ENCODE results near the gene COLEC11.
"Not testable (repeated sequence)": the region's sequence is repeated elsewhere in the genome, so short reads cannot be mapped to it uniquely, and the experiment has no call there.

Gene COLEC11

DNA sequence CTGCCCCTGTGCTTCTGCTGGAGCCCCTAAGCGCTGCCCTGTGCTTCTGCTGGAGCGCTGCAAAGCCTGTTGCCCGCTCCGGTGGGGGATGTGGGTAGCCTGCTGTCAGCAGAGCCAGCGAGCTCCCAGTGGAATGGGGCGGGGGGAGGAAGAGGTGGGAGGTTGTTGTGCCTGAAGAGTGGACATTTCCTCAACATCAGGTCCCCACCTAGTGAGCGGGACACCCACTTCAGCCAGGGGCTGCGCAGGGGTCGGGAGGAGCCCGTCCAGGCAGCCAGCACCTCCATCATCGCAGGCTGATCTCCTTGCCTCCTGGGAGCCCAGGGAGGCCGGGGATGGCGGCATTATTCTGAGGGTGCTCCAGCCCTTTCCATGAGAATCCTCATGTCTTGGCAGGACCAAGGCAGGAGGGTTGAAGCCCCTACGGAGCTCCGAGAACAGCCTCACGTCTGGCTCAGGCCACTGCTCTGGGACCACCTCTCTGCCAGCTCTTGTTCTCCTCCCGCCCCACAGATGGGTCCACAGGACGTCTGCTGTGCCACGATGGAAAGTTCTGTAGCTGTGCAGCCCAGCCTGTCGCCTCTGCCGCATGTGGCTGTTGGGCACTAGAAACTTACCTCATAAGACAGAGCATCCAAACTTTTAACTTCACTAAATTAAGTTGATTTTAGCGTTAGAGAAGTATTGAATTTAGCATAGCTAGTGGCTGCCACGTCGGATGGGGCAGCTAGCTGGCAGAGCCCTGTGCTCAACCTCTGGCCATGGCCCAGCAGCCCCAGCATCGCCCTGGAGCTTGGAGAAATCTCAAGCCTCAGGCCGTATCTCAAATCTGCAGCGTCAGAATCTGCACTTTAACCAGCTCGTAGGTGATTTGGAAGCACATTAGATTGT is 61.2 kb downstream of the COLEC11 start:
- no peak for DNase-seq

DNA sequence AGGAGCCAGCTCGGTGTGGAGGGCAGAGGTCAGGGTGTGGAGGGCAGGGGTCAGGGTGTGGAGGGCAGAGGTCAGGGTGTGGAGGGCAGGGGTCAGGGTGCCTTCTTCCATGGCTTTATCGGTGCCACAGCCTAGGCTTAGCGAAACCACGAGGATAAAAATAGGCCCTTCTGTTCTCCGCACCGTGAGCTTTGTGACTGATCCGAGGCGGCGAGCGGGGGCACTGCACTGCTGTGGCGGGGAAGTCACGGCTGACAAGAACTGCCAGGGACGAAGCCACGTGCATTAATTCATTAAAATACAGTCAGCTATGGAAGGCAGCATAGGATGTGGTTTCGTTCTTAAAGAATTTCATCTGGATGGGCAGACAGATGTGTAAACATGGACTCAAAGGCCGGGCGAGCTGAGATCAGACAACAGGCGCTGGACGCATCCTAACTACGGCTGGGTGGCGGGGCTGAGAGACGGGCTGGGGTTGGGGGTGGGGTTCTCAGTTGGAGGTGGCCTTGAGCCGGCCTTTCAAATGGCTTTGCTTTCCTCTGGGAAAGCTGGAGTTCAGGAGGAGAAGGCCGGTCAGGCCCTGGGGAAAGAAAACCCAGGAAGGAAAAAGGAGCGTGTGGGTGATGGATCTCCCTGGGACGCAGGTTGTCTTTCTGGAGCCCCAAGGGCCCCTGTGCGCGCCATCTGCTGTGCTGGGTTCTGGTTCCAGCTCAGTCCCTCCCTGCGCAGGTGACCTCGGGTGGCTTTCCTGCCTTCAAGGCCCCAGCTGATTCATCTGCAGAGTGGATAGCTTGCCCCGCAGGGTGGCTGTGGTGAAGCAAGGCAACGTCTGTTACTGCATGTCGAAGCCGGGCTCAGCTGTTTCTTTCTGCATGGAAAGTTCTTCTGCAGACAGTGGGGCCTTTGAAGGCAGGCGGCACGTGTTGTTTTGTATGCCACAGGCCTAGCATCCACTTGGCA is 62.1 kb downstream of the COLEC11 start:
- no peak for DNase-seq

DNA sequence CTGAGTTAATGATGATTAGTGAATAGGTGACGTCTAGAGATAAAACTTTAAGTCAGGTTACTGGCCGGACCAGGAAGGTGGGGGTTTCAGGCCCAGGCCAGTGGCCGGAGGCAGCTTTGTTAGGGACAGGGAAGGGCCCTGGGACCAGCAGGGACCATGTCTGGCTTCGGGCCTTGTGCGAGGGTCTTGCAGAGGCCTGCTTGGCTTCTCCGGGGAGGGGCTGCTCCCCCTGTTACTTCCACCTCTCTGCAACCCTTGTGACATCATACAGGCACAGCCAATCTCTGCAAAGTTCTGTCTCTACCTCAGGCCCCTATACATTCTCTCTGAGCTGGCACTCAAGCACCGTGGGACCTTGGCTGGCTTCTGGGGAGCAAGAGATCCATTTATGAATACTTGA is 63.0 kb downstream of the COLEC11 start, which contains the start of gene ALLC:
Gene ALLC, plus strand, starts transcription at position 320 of the 400 bp plus-strand sequence. CDS start 12,958 bp downstream, outside the sequence.
- no peak for DNase-seq

DNA sequence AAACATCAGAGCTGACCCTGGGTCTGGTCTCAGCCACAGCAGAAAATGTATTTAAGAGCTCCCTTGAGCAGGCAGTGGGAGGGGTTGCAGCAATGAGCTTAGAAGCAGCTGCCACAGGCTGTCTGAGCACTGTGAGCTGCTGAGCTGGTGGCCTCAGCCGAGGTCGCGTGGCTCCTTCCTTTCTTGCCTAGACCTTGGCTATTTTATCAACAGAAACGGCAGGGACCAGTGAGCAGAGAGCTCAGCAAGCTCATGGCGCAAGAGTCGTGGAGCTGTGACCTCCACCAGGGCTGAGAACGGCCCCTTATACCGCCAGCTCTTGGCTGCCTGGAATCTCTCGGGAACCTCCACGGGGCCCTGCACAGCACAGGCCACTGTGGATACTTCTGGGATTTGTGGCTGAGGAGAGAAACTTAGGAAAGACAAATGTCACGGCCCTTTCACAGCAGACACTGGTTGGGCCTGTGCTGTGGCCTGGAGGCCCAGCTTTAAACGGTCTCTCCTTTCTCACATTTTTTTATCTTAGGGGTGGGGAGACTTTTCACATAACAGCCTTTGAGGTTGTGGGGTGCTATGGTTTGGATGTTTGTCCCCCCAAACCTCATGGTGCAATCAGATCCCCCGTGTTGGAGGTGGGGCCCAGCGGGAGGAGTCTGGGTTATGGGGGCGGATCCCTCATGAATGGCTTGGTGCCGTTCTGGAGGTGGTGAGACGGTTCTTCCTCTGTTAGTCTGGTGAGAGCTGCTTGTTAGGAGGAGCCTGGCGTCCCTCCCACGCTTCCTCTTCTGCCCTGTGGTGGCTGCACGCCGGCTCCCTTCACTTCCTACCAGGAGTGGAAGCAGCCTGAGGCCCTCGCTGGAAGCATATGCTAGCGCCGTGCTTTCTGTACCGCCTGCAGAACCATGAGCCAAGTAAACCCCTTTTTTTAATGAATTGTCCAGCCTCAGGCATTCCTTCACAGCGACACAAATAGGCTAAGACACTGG is 64.8 kb downstream of the COLEC11 start:
- DNase-seq = no peak

DNA sequence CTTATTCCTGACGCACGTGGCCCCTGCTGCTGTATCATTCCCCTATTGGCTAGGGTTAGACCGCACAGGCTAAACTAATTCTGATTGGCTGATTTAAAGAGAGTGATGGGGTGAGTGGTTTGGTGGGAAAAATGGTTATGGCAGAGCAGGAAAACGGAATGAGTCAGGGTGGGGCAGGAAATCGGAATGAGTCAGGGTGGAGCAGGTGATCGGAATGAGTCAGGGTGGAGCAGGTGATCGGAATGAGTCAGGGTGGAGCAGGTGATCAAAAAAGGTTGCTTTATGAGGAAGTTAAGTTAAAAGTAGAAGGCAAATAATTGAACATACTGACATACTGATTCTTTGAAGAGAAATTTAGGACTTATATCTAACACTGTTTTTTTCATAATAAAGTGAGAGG is 65.7 kb downstream of the COLEC11 start:
- DNase-seq = not testable (repeated sequence)

DNA sequence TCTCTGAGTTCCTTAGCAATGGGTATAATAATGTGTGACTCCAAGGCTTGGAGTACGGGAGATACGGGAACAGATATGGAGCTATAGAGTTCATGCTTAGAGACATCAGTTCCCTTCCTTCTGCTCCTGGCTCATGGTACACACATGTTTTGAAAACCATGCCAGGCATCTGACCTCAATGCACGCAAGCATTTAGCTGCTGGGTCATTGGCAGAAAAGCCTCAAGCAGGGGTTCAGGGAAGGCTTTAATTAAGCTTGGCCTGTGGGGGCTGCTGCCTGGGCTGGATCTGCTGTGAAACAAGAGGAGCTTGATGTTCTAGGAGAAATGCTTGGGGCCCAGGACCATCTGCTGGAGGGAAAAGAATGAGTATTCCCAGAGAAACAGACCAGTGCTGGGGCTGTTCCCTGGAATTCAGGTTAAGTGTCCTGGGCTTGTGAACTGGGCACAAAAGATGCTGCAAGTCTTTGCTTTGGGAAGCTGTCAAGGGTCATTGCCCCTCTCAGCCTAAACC is 66.3 kb downstream of the COLEC11 start:
- no peak for DNase-seq

DNA sequence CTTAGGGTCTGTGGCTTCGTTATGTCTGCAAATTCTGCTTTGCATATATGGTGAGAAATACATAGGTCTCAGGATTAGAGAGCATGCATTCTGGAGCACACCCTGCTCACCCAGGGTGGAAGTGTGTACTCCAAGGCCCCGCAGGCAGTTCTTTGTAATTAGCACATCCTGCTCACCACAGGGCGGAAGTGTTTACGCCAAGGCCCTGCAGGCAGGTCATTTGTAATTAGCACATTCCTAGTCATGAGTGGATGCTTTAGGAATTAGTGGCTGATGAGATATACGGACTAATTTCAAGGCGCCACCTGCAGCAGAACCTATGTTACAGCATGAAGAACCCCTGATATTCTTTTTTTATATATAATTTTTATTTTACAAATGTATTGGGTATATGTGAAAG is 67.3 kb downstream of the COLEC11 start:
- DNase-seq = no peak

DNA sequence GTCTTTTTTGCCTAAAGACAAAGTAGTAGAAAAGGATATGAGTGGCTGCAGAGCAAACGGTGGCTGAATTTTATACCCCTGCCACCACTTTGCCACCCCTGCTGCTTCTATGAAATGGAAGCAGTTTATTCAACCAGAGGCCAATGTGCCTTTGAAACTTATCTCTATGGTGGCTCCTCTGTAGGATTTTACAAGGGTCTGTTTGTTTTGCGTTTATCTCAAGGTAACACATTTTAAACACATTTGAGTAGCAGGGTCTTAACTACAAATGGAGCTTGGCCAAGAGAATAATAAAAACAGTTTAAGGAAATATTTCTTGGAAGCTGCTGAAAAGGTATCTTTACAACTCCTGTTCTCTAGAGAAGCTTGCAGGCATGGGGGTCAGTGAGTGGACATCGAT is 69.2 kb downstream of the COLEC11 start:
- no peak for DNase-seq

DNA sequence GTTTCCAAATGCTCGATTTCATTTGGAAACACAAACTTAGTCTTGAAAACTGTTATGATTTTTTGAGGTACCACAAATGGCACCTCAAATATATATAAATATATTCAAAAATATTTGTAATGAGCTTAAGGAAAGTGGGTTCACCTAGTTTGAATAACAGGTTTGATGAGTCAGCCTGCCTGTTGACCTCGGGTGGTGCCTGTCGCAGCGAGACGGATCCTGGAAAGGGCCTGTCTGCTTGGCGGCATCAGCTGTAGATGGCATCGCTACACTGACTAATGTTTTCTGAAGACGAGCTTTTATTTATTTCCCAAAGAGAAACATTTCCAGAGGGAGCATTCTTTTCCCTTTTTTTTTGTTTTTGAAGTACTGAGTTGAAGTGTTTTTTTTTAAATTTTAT is 70.0 kb downstream of the COLEC11 start:
- no peak for DNase-seq

DNA sequence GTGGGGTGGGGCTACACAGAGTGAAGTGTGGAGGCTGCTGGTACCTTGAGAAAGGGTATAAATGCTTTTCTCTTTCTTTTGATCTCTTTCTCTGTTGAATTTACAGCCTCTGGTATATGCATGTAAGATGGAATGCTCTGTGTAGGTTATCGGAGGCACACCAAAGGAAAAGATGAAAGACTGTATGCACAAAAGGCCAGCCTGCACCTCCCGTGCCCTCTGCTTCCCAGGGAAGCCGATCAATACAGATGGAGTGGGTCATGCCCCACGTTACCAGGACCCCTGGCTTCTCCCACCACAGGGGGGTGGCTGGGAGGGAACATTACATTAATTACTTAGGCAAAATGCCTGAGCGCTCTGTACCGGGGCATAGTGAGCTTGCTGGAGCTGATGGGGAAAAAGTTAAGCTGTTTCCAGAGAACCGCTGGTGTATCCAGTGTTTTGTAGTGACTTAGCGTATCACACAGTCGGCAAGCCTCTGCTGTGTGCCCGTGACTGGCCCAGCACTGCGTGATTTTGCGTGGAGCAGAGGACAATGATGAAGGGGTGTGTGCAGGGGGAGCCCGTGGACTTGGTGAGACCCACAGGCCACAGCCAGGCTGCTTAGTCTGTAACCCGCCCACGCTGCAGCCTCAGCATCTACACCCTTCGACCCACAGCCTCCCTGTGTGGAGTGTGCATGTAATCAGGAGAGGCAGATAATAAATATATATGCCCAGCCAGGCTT is 71.1 kb downstream of the COLEC11 start:
- no peak for DNase-seq

DNA sequence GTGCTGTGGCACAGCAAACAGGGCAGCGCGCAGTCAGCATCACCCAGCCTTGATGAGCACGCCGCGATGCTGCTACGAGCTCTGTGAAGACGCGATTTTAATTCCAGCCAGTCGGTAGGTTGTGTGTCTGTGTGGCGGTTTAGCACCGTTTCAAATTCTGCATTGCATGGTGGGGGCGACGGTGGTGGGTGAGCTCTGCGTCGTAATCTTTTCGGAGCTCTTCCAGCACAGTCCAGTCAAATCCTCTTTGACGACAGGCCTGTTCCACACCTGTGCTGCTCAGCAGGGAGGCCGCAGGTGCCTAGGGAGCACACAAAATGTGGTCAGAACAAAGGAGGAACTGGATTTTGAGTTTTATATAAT is 71.7 kb downstream of the COLEC11 start:
- DNase-seq = no peak

DNA sequence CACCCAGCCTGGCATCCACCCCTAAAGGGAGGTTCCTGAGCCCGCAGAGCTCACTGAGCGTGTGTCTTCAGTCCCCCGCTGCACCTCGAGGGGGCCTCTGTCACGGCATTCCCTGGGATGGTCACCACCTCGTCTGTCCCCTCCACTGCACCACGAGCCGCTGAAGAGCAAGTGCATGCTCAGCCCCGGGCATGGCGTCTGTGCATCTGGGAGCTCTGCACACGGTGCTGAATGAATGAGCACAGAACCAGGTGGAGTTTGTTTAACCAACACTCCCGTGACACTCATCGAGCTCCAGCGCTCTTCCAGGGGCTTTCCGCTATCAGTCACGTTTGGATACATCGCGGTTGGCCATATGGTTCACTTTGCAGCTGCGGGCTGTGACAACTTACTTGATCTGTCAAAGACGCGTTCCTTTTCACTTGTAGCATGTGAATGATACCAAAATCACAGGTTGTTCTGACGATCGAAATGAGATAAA is 72.3 kb downstream of the COLEC11 start:
- DNase-seq = no peak

DNA sequence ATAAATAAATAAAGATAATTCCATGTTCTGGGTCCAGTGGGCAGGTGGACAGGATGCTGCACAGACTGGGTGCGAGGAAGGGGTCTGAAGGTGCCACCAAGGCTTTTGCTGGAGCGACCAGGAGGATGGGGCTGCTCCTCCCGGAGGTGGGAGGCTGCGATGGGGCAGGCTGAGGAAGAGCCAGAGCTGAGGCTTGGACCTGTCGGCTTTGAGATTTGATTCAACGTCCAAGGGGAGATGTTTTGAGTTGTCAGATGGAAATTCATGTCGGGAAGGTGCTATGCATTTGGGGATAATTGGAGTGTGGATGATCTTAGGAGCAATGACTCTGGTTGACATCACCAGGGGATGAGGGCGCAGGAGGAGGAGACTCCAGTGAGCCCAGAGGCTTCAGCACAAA is 74.7 kb downstream of the COLEC11 start:
- no peak for DNase-seq

DNA sequence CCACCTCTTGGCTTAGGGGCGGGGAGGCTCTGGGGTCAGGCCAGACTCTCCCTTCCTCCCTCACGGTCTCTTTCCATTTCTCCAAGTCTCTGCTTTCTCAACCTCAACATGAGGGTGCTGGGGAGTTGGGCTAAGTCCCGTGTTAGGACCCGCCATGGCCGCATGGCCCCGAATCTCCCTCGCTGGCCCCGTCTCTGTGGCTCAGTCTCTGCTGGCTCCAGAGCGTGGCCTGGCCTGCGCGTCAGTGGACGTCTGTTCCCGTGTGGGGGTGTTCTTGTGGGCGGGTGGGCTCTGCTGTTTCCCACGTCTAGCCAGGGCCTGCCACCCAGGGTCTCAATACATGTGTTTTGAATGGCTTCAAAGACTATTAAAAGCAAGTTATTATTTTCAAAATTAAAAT is 75.5 kb downstream of the COLEC11 start:
- DNase-seq = no peak

DNA sequence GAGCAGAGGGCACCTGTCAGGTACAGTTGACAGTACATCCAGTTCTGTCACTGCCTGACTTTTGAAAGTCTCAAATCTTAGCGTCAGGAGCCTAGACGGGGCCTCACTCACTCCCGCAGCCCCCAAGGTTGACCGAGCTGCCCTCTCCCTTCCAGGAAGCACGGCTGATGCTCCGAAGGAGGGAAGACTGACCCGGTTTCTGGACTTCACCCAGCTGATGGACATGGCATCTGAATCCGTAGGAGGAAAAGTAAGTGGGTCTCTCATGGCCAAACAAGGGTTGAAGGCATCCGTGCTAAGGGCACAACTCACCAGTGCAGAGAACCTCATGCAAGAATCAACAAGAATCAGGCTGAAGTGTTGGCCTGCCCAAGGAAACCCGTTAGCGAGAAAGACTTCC is 76.0 kb downstream of the COLEC11 start:
- DNase-seq = no peak

DNA sequence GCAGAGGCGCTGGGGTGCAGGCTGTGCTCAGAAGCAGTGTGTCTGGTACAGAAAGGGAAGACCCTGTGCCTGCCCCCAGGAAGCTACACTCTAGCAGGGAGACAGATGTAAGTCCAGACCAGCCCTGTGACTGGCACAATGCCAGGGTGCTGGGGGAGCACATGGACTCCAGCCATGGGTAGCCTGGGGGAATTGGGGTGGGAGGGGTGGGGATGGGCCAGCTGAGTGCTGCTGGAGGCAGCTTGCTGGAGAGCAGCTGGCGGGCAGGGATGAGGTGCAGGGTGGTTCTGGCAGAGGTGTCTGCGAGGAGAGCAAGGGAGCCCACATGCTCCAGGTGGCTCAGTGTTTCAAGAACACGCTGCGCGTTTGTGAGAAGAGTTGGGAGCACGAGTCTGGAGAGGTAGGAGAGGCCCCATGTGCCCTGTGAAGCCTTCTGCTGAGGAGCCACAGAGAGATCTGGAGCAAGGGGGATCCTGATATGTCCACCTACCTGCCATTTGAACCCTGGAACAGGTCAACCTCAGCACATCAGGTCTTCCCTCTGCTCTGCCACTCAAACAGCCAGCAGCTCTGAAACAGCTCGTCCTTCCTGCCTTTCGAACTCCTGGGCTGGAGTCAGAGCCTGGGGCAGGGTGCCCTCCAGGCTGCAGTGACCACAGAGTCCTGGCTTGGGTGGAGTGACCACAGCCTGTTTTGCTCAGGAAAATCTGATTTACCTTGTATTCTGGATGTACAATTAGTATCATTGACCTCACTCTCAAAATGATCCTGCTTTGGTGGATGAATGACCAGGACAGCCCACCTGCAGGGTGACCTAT is 78.2 kb downstream of the COLEC11 start:
- no peak for DNase-seq

DNA sequence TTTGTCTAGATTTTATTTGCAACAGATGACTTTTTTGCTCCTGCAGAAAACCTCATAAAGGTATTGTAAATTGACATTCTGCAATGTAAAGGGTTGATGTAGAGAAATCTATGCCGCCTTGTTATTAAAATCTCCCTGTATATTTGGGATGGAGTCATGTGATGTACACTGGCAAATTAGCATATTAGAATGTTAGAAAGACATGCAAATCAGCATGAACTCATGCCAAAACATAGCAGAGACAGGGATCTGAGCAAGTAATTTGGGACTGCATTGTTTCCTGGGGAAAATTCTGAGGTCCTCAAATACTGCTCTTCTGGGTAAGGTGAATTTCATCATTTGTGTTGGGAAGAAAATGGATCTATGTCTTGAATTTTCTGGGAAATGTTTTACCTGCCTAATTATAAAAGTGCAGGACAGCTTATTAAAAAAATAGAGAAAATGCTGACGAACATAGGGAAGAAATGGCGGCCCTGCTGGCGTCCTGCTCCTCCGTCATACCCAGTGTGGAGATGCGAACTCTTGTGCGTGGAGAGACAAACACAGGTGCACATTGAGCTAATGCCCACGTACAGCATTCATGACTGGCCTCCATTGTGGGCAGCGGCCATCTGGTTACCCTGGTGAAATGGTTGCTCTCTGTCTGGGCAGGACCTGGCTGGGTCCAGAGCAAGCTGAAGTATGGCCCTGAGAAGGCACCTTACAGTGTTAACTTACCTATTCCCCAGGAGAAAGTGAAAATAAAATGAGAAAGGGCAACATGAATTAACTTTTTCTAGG is 79.3 kb downstream of the COLEC11 start:
- no peak for DNase-seq

DNA sequence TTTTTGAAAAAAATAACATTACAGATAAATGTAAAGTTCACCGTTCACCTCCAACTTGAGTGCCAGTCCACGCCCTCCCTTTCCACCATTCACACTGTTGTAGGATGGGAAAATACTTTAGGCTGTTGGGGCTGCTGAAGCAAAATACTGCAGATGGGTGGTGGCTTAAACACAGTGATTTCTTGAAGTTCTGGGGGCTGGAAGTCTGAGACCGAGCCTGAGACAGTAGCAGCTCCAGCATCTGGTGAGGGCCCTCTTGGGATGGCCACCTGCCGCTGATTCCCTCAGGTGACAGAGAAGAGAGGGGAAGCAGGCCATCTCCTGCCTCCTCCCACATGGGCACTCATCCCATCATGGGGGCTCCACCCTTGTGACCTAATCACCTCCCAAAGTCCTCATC is 80.8 kb downstream of the COLEC11 start:
- DNase-seq = no peak

DNA sequence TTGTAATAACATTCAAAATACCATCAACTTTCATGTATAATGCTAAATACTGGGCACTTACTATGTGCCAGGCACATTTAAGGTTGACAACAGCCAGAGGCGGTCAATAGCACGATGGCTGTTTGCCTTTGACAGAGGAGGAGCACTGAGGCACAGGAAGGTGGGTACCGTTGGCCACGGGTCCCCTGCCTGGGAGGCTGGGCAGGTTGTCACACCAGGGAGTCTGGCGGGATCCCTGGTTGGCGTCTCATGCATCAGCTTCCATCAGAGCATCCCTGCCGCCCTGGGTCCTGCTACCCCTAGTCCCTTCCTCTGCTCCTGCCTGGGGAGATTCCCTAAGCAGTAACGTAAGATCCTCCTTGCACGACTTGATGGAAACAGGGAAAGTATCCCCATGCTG is 82.5 kb downstream of the COLEC11 start:
- DNase-seq = no peak

DNA sequence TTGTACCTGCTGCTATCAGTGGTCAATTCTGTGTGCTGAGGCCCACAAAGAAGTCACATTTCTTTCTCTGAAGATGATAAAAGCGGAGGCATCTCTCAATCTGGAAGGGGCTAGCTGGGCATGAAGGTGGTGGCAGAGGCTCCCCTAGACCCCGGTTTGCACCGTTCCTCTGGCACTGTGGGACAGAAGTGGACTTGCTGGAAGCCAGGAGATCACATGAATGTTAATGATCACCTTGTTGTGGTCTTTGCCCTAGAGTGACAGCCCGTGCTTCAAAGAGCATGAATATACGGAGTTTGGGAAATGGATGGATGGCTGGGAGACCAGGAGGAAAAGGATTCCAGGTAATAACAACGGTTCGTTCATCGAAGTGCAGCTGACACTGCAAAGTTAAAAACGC is 83.3 kb downstream of the COLEC11 start:
- no peak for DNase-seq
